Retinal pigment epithelial cell (primary cell): Measurements from ENCODE around the gene ASIC2.
"Not testable (repeated sequence)": the region's sequence is repeated elsewhere in the genome, so short reads cannot be mapped to it uniquely, and the experiment has no call there.

Experiments used
- DNase-seq: peaks from one replicate; pipeline ENCODE4 v3.0.0-alpha.2; 2010; ENCODE audit warnings: low read depth
- H3K4me3 ChIP-seq: 2 replicates; pipeline ENCODE4 v1.5.1; 2011; ENCODE audit warnings: mild to moderate bottlenecking, low read length, control low read depth, moderate library complexity
- TF ChIP-seq, protein P1 (sequence below): conservative IDR thresholded peaks from 2 replicates; pipeline ENCODE4 v1.5.1; 2011; ENCODE audit warnings: low read depth, low read length, control low read depth, inconsistent platforms

The ASIC2 gene

DNA sequence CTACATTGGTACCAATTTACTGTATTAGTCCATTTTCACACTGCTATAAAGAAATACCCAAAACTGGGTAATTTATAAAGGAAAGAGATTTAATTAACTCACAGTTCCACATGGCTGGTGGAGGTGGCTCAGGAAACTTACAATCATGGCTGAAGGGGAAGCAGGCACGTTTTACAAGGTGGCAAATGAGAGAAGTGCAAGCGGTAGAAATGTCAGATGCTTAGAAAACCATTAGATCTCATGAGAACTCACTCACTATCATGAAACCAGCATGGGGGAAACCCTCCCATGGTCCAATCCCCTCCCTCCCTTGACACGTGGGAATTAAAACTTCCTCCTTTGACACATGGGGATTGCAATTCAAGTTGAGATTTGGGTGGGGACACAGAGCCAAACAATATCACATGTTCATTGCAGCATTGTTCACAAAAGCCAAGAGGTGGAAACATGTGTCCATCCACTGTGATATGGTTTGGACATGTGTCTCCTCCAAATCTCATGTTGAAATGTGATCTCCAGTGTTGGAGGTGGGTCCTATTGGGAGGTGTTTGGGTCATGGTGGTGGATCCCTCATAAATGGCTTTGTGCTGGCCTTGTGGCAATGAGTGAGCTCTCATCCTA, 304.5 kb downstream of the ASIC2 start:
- TF ChIP-seq, protein P1, sequence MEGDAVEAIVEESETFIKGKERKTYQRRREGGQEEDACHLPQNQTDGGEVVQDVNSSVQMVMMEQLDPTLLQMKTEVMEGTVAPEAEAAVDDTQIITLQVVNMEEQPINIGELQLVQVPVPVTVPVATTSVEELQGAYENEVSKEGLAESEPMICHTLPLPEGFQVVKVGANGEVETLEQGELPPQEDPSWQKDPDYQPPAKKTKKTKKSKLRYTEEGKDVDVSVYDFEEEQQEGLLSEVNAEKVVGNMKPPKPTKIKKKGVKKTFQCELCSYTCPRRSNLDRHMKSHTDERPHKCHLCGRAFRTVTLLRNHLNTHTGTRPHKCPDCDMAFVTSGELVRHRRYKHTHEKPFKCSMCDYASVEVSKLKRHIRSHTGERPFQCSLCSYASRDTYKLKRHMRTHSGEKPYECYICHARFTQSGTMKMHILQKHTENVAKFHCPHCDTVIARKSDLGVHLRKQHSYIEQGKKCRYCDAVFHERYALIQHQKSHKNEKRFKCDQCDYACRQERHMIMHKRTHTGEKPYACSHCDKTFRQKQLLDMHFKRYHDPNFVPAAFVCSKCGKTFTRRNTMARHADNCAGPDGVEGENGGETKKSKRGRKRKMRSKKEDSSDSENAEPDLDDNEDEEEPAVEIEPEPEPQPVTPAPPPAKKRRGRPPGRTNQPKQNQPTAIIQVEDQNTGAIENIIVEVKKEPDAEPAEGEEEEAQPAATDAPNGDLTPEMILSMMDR: no peak
- H3K4me3 ChIP-seq: no peak overlapping the region
- no peak for DNase-seq

DNA sequence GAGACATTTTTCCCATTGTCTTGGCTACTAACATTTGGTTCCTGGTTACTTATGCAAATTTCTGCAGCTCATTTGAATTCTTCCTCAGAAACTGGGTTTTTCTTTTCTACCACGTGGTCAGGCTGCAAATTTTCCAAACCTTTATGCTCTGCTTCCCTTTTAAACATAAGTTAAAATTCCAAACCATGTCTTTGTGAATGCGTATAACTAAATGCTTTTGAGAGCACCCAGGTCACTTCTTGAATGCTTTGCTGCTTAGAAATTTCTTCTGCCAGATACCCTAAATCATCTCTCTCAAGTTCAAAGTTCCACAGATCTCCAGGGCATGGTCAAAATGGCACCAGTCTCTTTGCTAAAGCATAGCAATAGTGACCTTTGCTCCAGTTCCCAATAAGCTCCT, 305.2 kb downstream of the ASIC2 start:
- DNase-seq, H3K4me3 ChIP-seq: not testable (repeated sequence)

DNA sequence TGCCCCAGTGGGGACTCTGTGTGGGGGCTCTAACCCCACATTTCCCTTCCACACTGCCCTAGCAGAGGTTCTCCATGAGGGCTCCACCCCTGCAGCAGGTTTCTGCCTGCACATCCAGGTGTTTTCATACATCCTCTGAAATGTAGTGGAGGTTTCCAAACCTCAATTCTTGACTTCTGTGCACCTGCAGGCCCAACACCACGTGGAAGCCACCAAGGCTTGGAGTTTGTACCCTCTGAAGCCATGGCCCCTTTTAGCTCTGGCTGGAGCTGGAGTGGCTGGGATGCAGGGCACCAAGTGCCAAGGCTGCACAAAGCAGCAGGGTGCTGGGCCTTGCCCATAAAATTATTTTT, 305.7 kb downstream of the ASIC2 start:
- not testable (repeated sequence) for DNase-seq

DNA sequence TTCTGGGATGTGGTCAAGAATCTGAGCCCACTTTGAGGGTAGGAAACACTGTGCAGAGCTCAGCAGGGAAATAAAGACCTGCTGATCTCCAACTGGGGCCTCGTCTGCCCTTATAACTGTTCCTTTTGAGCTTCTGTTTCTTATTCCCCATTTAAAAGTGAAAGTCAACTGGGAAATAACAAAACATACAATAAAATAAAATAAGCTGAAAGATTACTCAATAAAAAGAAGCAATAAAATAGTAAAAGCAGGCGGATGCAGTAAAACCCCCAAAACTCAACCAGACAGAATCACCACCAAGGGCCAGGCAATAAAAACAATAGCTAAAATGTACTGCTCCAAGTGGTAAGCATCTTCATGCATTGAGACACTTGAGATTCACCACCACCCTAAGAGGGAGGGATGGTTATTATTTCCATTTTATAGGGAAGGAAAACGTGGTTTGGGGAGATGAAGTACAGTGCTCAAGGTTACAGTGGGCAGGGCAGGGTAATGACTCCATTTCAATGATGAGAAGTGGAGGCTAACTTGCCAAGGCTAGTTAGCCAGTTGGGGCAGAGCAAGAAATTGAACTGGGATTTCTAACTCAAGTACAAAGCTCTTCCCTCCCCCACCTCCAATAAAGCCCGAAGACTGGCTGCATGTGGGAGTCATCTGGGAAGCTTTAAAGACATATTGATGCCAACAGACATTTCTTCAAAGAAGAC, 307.9 kb downstream of the ASIC2 start:
- no peak for DNase-seq
- TF ChIP-seq, protein P1: no peak
- no peak overlapping the region for H3K4me3 ChIP-seq

More for the DNA sequence above, 305.7 kb downstream of the ASIC2 start:
- not testable (repeated sequence) for H3K4me3 ChIP-seq

DNA sequence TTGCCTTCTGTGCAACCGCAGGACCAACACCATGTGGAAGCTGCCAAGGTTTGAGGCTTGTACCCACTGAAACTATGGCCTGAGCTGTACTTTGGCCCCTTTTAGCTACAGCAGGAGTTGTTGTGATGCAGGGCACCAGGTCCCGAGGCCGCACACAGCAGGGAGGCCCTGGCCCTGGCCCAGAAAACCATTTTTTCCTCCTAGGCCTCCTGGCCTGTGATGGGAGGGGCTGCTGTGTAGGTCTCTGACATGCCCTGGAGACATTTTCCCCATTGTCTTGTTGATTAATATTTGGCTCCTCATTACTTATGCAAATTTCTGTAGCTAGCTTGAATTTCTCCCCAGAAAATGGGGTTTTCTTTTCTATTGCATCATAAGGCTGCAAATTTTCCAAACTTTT, 311.5 kb downstream of the ASIC2 start:
- H3K4me3 ChIP-seq, DNase-seq: not testable (repeated sequence)

DNA sequence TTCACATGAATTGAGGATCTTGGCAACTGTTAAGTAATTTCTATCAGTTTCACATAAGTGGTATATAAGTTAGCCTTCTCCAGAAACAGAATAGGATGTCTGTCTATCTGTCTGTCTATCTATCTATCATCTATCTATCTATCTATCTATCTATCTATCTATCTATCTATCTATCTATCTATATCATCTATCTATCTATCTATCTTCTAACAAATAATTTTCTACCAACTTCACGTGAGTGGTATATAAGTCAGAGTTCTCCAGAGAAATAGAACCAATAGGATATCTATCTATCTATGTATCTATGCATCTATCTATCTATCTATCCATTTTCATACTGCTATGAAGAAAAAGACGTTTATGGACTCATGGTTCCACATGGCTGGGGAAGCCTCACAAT, 312.9 kb downstream of the ASIC2 start:
- no peak for DNase-seq
- TF ChIP-seq, protein P1: no peak
- H3K4me3 ChIP-seq: no peak overlapping the region

DNA sequence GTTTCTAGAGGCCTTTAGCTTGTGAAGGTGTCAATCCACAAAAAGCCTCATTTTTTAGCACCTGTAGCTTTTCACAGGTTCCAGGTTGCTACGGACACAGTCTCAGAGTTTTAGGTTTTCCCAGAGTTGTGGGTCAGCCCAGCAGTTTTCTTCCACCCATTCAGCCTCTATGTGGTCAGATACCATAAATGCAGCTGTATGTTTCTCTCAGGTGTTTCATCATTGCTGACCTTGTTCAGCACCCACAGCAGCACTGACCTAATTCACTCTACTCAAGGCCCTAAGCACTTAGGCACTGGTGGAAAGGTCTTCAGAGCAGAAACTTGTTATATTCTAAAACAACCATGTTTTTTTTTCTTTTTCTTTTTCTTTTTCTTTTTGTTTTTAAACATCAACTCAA, 316.5 kb downstream of the ASIC2 start:
- TF ChIP-seq, protein P1: no peak
- no peak for DNase-seq
- H3K4me3 ChIP-seq: no peak overlapping the region

DNA sequence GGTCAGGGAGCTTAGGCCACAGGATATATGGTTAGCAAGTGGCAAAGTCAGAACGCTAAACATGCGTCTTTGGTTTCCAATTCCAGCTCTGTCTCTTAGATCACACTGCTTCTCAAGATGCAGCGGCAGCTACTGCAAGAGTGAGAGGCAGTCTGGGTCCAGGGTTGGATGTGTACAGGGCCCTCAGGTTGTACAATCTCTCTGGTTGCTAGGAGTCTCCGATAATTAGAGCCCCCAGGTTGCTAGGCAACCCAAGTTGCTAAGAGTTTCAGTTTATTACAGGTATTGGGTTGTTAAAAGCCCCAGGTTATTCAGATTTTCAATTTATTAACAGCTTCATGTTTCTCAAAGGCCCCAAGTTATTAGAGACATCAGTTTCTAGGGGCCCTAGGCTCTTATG, 317.0 kb downstream of the ASIC2 start:
- TF ChIP-seq, protein P1: no peak
- DNase-seq: no peak
- no peak overlapping the region for H3K4me3 ChIP-seq
